Astrocyte of the spinal cord (primary cell): ENCODE measurements around the gene RCVRN.
A peak's percentile ranks its signal among the peaks of the same experiment; 100 is the strongest.

Source experiments
- DNase-seq: peaks from one replicate; pipeline ENCODE4 v3.0.0; 2011; ENCODE audit warnings: low read depth, low spot score
- H3K4me3 ChIP-seq: 2 replicates; pipeline ENCODE4 v1.5.1; 2011; ENCODE audit warnings: low read depth, mild to moderate bottlenecking, low read length, moderate library complexity
- in situ Hi-C: cut with HindIII; loops from 2 replicates; pipeline ENCODE4 v1.10.0; 2017; ENCODE audit warnings: low sequenced_read_pairs
- TF ChIP-seq, protein P1 (sequence below): IDR thresholded peaks from 2 replicates; pipeline ENCODE4 v1.5.1; 2012; ENCODE audit warnings: low read depth, mild to moderate bottlenecking, low read length, inconsistent platforms

RCVRN gene

DNA sequence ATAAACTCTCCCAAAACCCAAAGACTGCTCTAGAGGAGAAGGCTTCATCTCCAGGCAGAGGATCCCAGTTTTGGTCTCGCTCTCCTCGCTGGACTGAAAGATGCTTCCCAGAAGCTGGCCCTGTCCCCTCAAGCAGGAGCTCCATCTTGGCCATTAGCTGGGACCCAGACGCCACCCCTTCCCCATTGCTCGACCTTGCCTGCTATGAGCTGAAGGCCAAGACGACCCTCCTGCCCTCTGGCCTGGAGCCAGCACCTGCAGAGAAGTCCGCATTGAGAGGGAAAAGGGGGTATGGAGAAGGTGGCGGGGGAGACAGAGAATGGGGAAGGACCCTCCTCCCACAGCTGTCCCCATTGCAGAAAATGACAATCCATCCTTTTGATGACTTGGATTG lies 3.6 kb upstream of the RCVRN start:
- no peak overlapping the region for H3K4me3 ChIP-seq
- DNase-seq, result no peak
- in situ Hi-C loops, result no loop called here
- TF ChIP-seq, protein P1, sequence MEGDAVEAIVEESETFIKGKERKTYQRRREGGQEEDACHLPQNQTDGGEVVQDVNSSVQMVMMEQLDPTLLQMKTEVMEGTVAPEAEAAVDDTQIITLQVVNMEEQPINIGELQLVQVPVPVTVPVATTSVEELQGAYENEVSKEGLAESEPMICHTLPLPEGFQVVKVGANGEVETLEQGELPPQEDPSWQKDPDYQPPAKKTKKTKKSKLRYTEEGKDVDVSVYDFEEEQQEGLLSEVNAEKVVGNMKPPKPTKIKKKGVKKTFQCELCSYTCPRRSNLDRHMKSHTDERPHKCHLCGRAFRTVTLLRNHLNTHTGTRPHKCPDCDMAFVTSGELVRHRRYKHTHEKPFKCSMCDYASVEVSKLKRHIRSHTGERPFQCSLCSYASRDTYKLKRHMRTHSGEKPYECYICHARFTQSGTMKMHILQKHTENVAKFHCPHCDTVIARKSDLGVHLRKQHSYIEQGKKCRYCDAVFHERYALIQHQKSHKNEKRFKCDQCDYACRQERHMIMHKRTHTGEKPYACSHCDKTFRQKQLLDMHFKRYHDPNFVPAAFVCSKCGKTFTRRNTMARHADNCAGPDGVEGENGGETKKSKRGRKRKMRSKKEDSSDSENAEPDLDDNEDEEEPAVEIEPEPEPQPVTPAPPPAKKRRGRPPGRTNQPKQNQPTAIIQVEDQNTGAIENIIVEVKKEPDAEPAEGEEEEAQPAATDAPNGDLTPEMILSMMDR, result no peak

DNA sequence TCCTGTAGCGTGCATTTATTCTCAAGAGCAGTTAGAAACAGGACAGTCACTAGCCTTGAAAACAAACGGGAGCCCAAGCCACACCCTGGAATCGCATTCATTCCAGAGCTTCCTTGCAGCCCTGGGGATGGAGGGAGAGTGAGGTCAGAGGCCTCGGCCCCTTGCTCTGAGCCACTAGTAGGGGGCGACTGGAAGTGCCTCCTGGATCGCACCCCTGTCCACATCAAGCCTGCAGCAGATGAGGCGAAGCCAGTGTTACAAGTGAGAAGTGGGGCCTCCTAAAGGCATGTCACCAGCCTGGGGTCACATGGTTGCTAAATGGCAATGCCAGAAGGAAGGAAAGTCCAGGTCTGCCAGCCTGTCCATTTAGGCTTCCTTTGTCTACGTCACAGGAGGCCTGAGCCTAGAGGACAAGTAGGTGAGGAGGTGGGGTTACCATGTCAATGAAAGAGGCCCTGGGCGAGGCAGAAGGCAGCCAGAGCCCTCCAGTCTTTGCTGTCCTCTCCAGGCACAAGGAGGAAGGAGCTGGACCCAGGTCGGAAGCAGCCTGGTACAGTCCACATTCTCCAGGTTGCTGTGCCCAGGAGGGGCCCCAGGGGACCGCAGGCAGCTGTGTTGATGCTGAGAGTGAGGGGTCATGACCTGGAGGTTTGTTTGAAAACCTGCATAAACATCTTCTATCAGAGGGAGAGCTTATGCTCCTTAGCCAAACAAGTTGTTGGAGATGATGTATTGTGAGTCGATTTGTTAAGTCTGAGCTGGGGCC lies 3.0 kb upstream of the RCVRN start:
- in situ Hi-C loops, result no loop called here
- no peak overlapping the region for H3K4me3 ChIP-seq
- DNase-seq, result no peak
- TF ChIP-seq, protein P1, result no peak

GRCh38 chr17:9907131-9907530 lies 2.1 kb upstream of the RCVRN start:
- TF ChIP-seq, protein P1, result no peak
- no peak overlapping the region for H3K4me3 ChIP-seq
- no peak for DNase-seq
- in situ Hi-C loops, result no loop called here

DNA sequence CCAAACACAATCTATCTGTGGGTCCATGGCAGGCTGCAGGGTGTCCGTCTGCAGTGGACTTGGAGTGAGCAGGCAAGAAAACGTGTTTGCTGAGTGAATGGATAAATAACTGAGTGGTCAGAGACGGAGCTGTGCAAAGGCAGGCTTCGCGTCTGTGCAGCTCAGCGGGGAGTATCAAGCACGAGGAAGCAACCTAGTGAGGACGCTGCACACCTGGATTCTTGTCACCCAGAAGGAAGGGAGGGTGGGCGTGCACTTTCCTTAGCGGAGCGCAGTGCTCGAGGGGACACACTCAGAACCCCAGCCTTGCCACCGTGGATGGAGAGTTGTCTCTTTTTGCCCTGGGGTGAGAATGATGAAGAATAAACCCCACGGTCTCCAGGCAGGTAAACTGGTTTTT lies 1.5 kb upstream of the RCVRN start:
- in situ Hi-C loops, result no loop called here
- H3K4me3 ChIP-seq, result no peak overlapping the region
- TF ChIP-seq, protein P1, result no peak
- DNase-seq, result no peak

DNA sequence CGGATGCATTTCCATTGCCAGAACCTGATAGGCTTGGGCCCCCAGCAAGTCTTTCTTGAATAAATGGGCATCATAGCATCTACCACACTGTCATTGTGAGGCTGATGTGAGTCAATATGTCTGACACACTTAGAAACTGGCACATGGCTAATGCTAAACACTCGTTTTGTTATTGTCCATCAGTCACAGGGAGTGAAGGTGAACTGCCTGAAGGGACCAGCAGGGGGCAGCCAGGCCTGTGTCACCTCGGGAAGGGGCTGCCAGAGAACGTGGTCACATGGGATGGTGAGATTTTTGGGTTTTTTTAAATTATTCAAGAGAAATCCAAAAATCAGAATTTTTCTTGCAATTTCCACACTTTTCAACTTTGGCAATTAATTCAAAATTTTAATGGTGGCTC lies 831 bp upstream of the RCVRN start:
- no peak overlapping the region for H3K4me3 ChIP-seq
- DNase-seq, result no peak
- in situ Hi-C loops, result no loop called here
- TF ChIP-seq, protein P1, result peak; percentile 50

DNA sequence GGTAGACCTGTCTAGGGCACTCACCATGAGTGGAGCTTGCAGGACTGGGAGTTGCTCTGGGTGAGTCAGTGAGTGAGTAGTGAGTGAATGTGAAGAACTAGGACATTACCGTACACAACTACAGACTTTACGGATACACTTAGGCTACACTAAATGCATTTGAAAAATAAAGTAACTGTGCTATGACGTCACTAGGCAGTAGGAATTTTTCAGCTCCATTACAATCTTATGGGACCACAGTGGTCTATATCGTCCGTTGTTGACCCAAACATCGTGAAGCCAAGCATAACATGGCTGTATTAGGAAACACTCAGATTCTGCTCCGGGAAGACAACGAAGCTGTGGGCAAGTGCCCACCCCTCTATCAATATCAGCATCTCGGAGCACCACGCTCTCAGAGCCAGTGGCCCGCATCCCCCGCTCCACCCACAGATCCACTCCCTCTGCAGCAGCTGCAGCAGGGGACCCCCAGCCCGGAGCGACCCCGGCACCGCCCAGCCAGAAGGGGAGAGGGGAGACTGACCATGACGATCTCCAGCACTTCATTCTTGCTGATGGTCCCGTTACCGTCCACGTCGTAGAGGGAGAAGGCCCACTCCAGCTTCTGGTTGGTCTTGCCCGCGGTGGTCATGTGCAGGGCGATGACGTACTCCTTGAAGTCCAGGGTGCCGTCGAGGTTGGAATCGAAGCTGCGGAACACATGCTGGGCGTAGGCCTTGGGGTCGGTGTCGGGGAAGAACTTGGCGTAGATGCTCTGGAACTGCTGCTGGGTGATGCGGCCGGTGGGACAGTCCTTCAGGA lies 594 bp downstream of the RCVRN start:
- TF ChIP-seq, protein P1, result no peak
- no peak for DNase-seq
- in situ Hi-C loops, result no loop called here
- H3K4me3 ChIP-seq, result no peak overlapping the region
